Measurements from ENCODE around the gene NUSAP1. TPM values are rescaled to one million over a fixed set of nuclear protein-coding genes. Genes with fewer than 3 reads are reported as not detected.

Gene NUSAP1
- total RNA-seq, 1 donor from 2014 or later = 23.3 TPM

DNA sequence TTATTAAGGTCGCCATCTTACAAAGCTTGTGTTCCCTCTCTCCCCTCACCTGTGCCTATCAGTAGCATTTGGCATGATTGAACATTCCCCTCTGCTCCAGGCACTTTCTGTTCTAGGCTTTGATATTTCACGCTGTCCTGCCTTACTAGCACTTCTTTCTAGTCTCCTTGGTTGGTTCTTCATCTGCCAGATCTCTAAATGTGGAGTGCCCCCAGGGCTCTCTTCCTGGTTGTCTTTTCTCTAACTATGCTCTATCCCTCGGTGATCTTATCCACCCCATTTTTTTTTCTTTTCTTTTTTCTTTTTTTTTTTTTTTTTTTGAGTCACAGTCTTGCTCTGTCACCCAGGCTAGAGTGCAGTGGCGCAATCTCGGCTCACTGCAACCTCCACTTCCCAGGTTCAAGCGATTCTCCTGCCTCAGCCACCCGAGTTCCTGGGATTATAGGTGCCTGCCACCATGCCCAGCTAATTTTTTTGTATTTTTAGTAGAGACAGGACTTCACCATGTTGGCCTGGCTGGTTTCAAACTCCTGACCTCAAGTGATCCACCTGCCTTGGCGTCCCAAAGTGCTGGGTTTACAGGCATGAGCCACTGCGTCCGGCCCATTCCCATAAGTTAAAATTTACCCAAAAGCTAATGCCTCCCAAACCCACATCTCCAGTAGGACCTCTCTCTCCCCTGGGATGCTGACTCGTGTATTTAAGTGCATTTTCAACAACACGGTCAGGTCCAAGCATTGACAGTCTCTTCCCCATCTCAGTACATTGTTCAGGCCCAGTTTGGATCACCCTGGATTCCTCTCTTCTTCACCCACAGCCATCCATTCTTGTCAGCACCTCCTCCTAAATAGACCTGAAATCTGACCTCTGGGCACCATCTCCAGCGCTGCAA, 5.2 kb downstream of the NUSAP1 start:
- Mint-ChIP-seq H3K4me3 (ENCODE audit: unreplicated experiment) (no peak overlapping the region), H3K27me3 (ENCODE audit: unreplicated experiment) (no peaks in the 10 kb centered on the region), H3K9me3 (ENCODE audit: unreplicated experiment) (no peaks in the 10 kb centered on the region), H3K27ac (ENCODE audit: unreplicated experiment) (peak overlapping the region; percentile 45), H3K36me3 (ENCODE audit: unreplicated experiment) (peaks cover 1% of the 10 kb centered on the region), H3K4me1 (ENCODE audit: unreplicated experiment) (peaks cover 25% of the 10 kb centered on the region)
- DNase-seq (ENCODE audit: extremely low spot score, unreplicated experiment) = no peak
- TF ChIP-seq, protein P1, sequence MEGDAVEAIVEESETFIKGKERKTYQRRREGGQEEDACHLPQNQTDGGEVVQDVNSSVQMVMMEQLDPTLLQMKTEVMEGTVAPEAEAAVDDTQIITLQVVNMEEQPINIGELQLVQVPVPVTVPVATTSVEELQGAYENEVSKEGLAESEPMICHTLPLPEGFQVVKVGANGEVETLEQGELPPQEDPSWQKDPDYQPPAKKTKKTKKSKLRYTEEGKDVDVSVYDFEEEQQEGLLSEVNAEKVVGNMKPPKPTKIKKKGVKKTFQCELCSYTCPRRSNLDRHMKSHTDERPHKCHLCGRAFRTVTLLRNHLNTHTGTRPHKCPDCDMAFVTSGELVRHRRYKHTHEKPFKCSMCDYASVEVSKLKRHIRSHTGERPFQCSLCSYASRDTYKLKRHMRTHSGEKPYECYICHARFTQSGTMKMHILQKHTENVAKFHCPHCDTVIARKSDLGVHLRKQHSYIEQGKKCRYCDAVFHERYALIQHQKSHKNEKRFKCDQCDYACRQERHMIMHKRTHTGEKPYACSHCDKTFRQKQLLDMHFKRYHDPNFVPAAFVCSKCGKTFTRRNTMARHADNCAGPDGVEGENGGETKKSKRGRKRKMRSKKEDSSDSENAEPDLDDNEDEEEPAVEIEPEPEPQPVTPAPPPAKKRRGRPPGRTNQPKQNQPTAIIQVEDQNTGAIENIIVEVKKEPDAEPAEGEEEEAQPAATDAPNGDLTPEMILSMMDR (IDR thresholded peaks at IDR 0.05) = no peak

DNA sequence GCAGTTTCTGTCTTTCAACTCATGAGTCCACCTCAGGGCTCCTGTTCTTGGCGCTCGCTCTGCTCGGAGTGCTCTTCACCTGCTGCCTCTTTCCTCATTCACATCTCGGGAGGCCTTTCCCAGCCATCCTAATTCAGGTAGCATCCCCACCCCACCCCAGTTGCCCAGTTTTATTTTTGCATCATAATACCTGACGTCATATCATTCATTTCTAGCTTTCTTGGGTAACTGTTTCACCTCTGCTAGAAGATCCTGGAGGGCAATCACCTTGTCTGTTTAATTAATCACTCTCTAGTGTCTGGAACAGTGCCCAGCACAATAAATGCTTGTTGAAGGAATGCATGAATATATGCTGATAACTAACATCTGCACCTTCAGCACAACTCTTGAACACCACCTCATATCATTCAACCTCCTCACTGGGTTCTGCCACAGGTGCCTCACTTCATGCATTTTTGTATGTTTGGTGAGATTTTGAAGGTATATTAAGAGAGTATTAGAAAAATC, 7.6 kb downstream of the NUSAP1 start:
- DNase-seq (ENCODE audit: extremely low spot score, unreplicated experiment) = no peak
- Mint-ChIP-seq H3K4me1 (ENCODE audit: unreplicated experiment) (peaks cover 16% of the 10 kb centered on the region), H3K27me3 (ENCODE audit: unreplicated experiment) (no peaks in the 10 kb centered on the region), H3K9me3 (ENCODE audit: unreplicated experiment) (no peaks in the 10 kb centered on the region), H3K27ac (ENCODE audit: unreplicated experiment) (no peak overlapping the region), H3K4me3 (ENCODE audit: unreplicated experiment) (no peak overlapping the region), H3K36me3 (ENCODE audit: unreplicated experiment) (peaks cover 1% of the 10 kb centered on the region)
- TF ChIP-seq, protein P1 (IDR thresholded peaks at IDR 0.05) = no peak

DNA sequence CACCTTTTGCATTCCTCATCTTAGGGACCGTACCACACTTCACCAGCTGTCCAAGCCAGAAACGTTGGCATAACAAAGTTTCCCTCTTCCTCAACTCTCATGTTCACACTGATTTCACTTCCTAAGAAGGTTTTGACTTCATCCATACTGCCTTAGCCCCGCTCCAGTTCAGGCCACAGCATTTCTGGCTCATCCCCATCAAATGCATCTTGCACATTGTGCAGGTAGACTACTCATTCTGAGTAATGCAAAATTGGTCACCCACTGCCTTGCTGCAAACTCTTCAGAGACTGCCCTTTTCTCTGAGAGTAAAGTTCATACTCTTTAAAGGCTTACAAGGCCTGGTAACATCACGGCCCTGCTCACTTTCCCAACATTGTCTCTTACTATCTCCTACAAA, 8.8 kb downstream of the NUSAP1 start:
- Mint-ChIP-seq H3K9me3 (ENCODE audit: unreplicated experiment) (no peaks in the 10 kb centered on the region), H3K27ac (ENCODE audit: unreplicated experiment) (no peak overlapping the region), H3K36me3 (ENCODE audit: unreplicated experiment) (peaks cover 4% of the 10 kb centered on the region), H3K4me1 (ENCODE audit: unreplicated experiment) (peaks cover 16% of the 10 kb centered on the region), H3K27me3 (ENCODE audit: unreplicated experiment) (no peaks in the 10 kb centered on the region), H3K4me3 (ENCODE audit: unreplicated experiment) (no peak overlapping the region)
- no peak for DNase-seq (ENCODE audit: extremely low spot score, unreplicated experiment)
- TF ChIP-seq, protein P1 (IDR thresholded peaks at IDR 0.05) = no peak

DNA sequence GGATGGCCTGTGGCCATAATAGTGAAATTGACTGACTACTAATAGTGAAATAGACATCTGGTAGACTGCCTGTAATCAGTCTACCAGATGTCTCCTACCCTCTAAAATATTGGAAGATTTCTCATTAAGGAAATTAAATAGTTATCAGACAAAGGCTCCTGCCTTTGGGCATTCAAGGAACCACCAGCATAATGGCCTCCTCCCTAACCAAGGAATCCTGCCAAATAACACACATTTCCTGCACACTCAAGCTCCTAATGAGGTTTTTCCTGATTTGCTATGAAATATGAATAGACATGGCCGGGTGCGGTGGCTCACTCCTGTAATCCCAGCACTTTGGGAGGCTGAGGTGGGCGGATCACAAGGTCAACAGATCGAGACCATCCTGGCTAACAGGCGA, 14.6 kb downstream of the NUSAP1 start:
- Mint-ChIP-seq H3K27me3 (ENCODE audit: unreplicated experiment) (no peaks in the 10 kb centered on the region), H3K27ac (ENCODE audit: unreplicated experiment) (no peak overlapping the region), H3K36me3 (ENCODE audit: unreplicated experiment) (peaks cover 16% of the 10 kb centered on the region), H3K4me3 (ENCODE audit: unreplicated experiment) (no peak overlapping the region), H3K9me3 (ENCODE audit: unreplicated experiment) (no peaks in the 10 kb centered on the region), H3K4me1 (ENCODE audit: unreplicated experiment) (no peaks in the 10 kb centered on the region)
- TF ChIP-seq, protein P1 (IDR thresholded peaks at IDR 0.05) = no peak
- DNase-seq (ENCODE audit: extremely low spot score, unreplicated experiment) = no peak

DNA sequence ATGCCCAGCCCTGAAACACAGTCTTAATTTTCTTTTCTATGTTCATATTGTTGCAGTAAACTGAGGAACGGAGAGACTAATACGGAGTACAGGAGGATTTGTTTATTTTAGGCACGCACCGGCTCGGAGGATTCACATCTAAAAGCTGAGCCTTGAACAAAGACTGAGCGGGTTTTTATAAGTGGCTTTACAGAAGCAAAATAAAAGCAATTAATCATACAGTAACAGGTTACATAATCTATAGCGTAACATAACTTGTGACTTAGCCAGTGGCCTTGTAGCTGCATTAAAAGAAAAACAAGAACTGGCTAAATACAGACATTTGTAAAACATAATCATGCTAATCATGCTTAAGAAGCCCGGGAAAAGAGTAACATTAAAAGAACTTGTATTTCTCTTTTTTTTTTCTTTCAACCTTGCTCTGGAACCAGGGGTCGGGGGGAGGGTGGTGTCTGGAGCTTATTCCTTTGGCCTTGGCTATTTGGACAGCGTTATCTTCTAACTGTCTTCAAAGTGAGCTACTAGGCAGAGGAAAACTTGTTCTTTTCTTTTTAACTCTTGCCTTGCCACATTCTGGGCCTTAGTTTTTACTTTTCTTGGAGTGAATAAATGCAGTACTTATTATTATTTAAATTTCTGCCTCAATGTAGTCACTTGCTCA, 17.5 kb downstream of the NUSAP1 start:
- no peaks in the 10 kb centered on the region for H3K27me3 Mint-ChIP-seq (ENCODE audit: unreplicated experiment)
- peaks cover 16% of the 10 kb centered on the region for H3K36me3 Mint-ChIP-seq (ENCODE audit: unreplicated experiment)
- TF ChIP-seq, protein P1 (IDR thresholded peaks at IDR 0.05) = no peak
- no peak overlapping the region for H3K4me3 Mint-ChIP-seq (ENCODE audit: unreplicated experiment)
- no peak overlapping the region for H3K27ac Mint-ChIP-seq (ENCODE audit: unreplicated experiment)
- no peaks in the 10 kb centered on the region for H3K4me1 Mint-ChIP-seq (ENCODE audit: unreplicated experiment)
- no peak for DNase-seq (ENCODE audit: extremely low spot score, unreplicated experiment)
- no peaks in the 10 kb centered on the region for H3K9me3 Mint-ChIP-seq (ENCODE audit: unreplicated experiment)
